ENCODE measurements around the gene DTX1.

GRCh38 chr12:113051759-113052158, 4.8 kb upstream of the DTX1 start:
- TF ChIP-seq EZH2 (IDR thresholded peaks at IDR 0.05; ENCODE audit: borderline replicate concordance, insufficient read depth, low read depth, low read length, poor library complexity, severe bottlenecking) (no peak), CTCF (IDR thresholded peaks at IDR 0.05) (no peak)
